ENCODE measurements around the gene DUSP22. TPM values are rescaled to one million over a fixed set of nuclear protein-coding genes. Genes with fewer than 3 reads are reported as not detected.
A peak's percentile ranks its signal among the peaks of the same experiment; 100 is the strongest.

The DUSP22 gene
- total RNA-seq, 4 donors from 2014 or later: 34.7 to 75.9 (median 48.5) TPM

DNA sequence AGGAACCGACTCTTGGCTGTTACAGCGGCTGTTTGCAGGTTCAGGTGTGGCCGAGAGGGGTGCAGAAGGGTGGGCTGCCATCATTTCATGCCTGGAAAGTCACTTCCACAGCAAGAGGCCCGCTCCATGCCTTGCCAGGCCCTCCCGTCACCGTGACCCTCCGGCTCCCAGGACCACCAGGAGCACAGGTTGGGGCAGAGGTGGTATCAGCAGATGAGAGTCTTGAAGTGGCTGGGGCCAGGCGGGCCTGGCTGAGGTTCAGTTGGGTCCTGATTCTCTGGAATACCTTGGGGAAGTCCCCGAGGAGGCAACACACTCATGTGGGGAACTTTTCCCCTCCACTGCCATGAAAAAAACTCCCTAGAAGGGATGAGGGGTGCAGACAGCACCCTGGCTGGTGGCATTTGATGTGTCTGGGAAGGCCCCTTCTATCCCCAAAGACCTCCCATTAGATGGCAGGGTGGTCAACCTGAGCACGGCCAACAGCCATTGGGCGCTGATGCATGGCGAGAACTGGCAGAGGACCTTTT is 65.0 kb downstream of the DUSP22 start:
- no peak for DNase-seq
- peak overlapping the region in 1 of 4 donors; percentile 61 for H3K27ac ChIP-seq
- peaks cover 0 to 8% (median 0%) of the 10 kb centered on the region in 4 donors for H3K4me1 ChIP-seq
- no peaks in the 10 kb centered on the region for H3K36me3 ChIP-seq
- TF ChIP-seq POLR2A (IDR thresholded peaks at IDR 0.05): no peak
- TF ChIP-seq, protein P1, sequence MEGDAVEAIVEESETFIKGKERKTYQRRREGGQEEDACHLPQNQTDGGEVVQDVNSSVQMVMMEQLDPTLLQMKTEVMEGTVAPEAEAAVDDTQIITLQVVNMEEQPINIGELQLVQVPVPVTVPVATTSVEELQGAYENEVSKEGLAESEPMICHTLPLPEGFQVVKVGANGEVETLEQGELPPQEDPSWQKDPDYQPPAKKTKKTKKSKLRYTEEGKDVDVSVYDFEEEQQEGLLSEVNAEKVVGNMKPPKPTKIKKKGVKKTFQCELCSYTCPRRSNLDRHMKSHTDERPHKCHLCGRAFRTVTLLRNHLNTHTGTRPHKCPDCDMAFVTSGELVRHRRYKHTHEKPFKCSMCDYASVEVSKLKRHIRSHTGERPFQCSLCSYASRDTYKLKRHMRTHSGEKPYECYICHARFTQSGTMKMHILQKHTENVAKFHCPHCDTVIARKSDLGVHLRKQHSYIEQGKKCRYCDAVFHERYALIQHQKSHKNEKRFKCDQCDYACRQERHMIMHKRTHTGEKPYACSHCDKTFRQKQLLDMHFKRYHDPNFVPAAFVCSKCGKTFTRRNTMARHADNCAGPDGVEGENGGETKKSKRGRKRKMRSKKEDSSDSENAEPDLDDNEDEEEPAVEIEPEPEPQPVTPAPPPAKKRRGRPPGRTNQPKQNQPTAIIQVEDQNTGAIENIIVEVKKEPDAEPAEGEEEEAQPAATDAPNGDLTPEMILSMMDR (IDR thresholded peaks at IDR 0.05): no peak
- no peak overlapping the region for H3K4me3 ChIP-seq
- no peaks in the 10 kb centered on the region for H3K27me3 ChIP-seq
- no peaks in the 10 kb centered on the region for H3K9me3 ChIP-seq

DNA sequence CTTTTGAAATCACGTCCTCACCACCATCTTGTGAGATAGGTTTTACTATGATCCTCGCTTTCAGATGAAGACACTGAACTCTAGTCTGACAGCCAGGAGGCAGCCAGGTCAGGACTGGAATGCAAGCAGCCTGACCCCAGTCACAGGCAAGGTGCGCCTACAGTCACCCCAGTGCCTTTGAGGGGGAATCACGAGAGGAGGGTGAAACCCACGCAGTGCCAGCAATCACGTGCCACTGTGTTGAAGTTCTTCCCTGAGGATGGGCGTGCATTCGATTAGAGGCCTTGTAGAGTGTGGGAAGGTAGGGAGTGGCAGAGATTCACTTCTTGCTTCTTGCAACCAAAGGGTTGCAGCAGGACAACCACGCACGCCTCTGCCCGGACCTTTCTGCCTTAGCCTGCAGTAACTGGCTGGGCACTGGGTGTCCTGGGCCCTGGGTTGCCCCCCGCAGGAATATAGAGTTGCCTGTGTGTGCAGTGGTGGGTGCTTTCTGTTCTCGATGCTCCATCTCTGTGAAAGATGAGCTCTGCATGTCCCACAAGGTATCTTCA is 65.6 kb downstream of the DUSP22 start:
- H3K27me3 ChIP-seq: no peaks in the 10 kb centered on the region
- H3K27ac ChIP-seq: peak overlapping the region in 1 of 4 donors; percentile 61
- no peak for DNase-seq
- no peak overlapping the region for H3K4me3 ChIP-seq
- no peak for TF ChIP-seq POLR2A (IDR thresholded peaks at IDR 0.05)
- TF ChIP-seq, protein P1 (IDR thresholded peaks at IDR 0.05): no peak
- H3K4me1 ChIP-seq: peaks cover 0 to 8% (median 0%) of the 10 kb centered on the region in 4 donors
- H3K36me3 ChIP-seq: no peaks in the 10 kb centered on the region
- H3K9me3 ChIP-seq: no peaks in the 10 kb centered on the region

DNA sequence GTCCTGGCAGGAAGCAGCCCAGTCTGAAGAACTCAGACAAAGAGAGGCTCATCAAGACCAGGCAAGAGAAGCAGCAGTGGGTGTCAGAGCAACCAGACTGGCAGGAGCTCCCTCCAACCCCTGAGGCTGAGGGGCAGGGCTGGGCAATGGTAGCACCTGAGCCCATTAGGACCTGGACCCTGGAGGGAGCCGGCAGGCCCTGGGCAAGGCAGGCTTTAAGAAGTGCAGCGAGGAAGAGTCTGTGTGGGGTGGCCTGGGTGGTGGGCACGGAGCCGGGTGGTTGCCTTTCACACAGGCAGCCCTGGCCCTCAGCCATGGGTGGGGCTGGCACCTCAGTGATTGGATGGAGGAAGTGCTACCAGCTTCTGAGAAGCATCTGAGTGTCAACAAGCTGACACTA is 66.1 kb downstream of the DUSP22 start:
- DNase-seq: peak in 1 of 3 donors; percentile 52
- H3K27me3 ChIP-seq: no peaks in the 10 kb centered on the region
- no peak for TF ChIP-seq POLR2A (IDR thresholded peaks at IDR 0.05)
- TF ChIP-seq, protein P1 (IDR thresholded peaks at IDR 0.05): no peak

DNA sequence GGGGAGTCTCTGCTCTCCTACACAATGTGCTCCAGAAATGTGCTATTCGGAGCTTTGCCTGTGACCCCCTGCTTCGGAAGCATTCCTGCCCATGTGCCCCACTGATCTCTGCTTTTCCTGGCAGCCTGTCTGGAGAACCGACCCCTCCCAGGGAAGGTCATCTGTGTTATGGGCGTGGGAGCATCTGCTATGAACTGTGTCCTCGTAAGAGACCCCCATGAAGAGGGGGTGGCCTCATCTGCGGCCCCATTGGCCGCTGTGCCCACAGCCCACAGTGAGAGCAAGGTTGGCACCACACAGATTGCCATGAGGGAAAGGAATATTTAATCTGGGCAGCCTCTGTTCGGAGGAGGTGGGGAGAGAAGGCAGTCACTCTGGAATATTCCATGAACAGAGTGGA is 66.6 kb downstream of the DUSP22 start:
- H3K27me3 ChIP-seq: no peaks in the 10 kb centered on the region
- DNase-seq: no peak
- TF ChIP-seq, protein P1 (IDR thresholded peaks at IDR 0.05): no peak
- no peak for TF ChIP-seq POLR2A (IDR thresholded peaks at IDR 0.05)
- no peak overlapping the region for H3K4me3 ChIP-seq
- peaks cover 0 to 8% (median 0%) of the 10 kb centered on the region in 4 donors for H3K4me1 ChIP-seq
- peaks cover 0 to 2% (median 0%) of the 10 kb centered on the region in 4 donors for H3K9me3 ChIP-seq
- no peaks in the 10 kb centered on the region for H3K36me3 ChIP-seq
- peak overlapping the region in 1 of 4 donors; percentile 61 for H3K27ac ChIP-seq

More for the DNA sequence above, 66.1 kb downstream of the DUSP22 start:
- H3K27ac ChIP-seq: peak overlapping the region in 1 of 4 donors; percentile 61
- no peak overlapping the region for H3K4me3 ChIP-seq
- no peaks in the 10 kb centered on the region for H3K36me3 ChIP-seq
- peaks cover 0 to 8% (median 0%) of the 10 kb centered on the region in 4 donors for H3K4me1 ChIP-seq
- no peaks in the 10 kb centered on the region for H3K9me3 ChIP-seq

DNA sequence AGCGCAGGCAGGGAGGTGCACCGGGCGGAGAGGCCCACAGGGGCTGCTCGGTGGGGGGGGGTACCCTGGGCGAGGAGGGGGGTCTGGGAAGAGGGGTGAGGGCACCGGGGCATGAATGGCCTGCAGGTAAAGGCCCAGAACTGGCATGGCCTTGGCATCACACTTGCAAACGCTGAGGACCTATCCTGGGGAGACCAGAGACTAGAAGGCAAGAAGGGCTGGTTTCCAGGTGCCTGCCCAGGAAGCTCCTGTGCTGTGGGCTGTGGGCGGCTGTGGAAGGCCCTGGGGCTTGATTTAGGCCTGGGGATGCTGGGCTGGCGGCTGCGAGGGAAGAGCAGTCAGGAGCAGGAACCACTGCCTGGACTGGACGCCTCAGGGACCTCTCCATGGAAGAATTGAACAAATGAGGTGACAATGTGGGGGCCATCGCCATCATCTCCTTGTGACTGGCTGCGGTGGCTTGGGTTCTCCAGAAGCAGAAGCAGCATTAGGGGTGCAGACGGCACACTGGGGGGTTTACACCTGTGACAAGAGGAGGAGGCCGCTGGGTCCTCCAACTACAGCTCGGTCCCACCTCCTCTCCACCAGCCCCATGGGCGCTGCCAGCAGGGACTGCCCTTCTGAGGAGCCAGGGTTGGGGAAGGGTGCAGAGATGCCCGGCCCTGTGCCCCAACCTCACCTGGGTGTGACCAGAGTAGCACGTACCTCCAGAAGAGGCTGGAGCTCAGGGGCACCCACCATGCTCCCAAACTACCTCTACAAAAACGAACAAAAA is 67.2 kb downstream of the DUSP22 start:
- H3K9me3 ChIP-seq: peaks cover 0 to 8% (median 0%) of the 10 kb centered on the region in 4 donors
- H3K4me1 ChIP-seq: peaks cover 0 to 8% (median 0%) of the 10 kb centered on the region in 4 donors
- H3K4me3 ChIP-seq: no peak overlapping the region
- TF ChIP-seq, protein P1 (IDR thresholded peaks at IDR 0.05): no peak
- no peak for TF ChIP-seq POLR2A (IDR thresholded peaks at IDR 0.05)
- H3K36me3 ChIP-seq: no peaks in the 10 kb centered on the region
- no peak overlapping the region for H3K27ac ChIP-seq
- DNase-seq: peak in 1 of 3 donors; percentile 52
- no peaks in the 10 kb centered on the region for H3K27me3 ChIP-seq

All from Peyer's patch (tissue), 4 donors.